Lower lobe of right lung (tissue), 2 donors: ENCODE results near the gene TP53AIP1. TPM values are rescaled to one million over a fixed set of nuclear protein-coding genes. Genes with fewer than 3 reads are reported as not detected.

Source experiments
- ATAC-seq, 2 donors: fragments of 200-7000 bp; cut with Tn5 transposase; one replicate each; pipeline ENCODE4 v1.9.1; 2020 to 2022; ENCODE audit warnings: mild to moderate bottlenecking in 2 of 2, moderate library complexity in 2 of 2
- DNase-seq: peaks from one replicate; pipeline ENCODE4 v3.0.0-alpha.2; 2020
- H3K27ac ChIP-seq: fragments of 200-600 bp; one replicate; pipeline ENCODE4 v1.8.0; 2022
- H3K27me3 ChIP-seq: fragments of 200-600 bp; one replicate; pipeline ENCODE4 v1.8.0; 2022; ENCODE audit warnings: low read depth
- H3K36me3 ChIP-seq: fragments of 200-600 bp; one replicate; pipeline ENCODE4 v1.8.0; 2022; ENCODE audit warnings: mild to moderate bottlenecking
- H3K4me1 ChIP-seq: fragments of 200-600 bp; one replicate; pipeline ENCODE4 v1.8.0; 2022
- H3K4me3 ChIP-seq: fragments of 200-600 bp; one replicate; pipeline ENCODE4 v1.8.0; 2022; ENCODE audit warnings: mild to moderate bottlenecking
- H3K9me3 ChIP-seq: fragments of 200-600 bp; one replicate; pipeline ENCODE4 v1.8.0; 2022
- intact Hi-C: fragments of 100-400 bp; cut with DNase I; formaldehyde crosslinking; loops from one replicate; pipeline ENCODE4 v1.11.0; 2022
- total RNA-seq: library from RNA; stranded (reverse); fragmentation: NEBNext Ultra II Directional; extraction: Animal tissue kit (Norgen Biotek cat#: 25700); gene quantifications from one replicate; pipeline ENCODE4 v1.2.1, GENCODE V29; 2021
- TF ChIP-seq, protein P1 (sequence below): fragments of 200-600 bp; IDR thresholded peaks from one replicate; pipeline ENCODE4 v1.8.0; 2022; ENCODE audit warnings: antibody characterized with exemption, mild to moderate bottlenecking
- donor health status: DM: no; HTN: yes; CAD: no; lungs with severe emphysema.

Gene TP53AIP1
- total RNA-seq, 1 donor from 2014 or later = not detected

DNA sequence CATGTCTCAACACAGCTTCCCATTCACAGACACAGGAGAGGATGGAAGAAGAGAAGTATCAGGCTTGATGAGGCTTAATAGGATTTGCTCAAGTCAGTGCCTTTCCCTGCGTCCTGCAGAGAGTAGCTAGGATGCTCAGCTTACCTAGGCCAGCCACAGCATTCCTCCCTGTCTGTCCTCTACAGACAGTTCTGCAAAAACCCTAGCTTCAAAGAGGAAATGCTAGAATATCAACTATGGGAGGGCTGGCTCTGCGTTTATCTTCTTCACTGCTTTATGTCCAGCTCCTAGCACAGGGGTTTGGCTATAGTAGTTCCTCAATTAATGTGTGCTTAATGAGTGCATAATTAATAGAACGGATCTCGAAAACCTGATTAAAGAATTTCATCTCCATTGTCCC lies 35.1 kb downstream of the TP53AIP1 start:
- Histone ChIP-seq H3K4me1 (peaks cover 56% of the 10 kb centered on the region), H3K4me3 (no peak overlapping the region), H3K27me3 (no peaks in the 10 kb centered on the region), H3K27ac (no peak overlapping the region), H3K36me3 (no peaks in the 10 kb centered on the region), H3K9me3 (no peaks in the 10 kb centered on the region)
- intact Hi-C loops = no loop called here
- no peak for DNase-seq
- no peak for ATAC-seq
- TF ChIP-seq, protein P1, sequence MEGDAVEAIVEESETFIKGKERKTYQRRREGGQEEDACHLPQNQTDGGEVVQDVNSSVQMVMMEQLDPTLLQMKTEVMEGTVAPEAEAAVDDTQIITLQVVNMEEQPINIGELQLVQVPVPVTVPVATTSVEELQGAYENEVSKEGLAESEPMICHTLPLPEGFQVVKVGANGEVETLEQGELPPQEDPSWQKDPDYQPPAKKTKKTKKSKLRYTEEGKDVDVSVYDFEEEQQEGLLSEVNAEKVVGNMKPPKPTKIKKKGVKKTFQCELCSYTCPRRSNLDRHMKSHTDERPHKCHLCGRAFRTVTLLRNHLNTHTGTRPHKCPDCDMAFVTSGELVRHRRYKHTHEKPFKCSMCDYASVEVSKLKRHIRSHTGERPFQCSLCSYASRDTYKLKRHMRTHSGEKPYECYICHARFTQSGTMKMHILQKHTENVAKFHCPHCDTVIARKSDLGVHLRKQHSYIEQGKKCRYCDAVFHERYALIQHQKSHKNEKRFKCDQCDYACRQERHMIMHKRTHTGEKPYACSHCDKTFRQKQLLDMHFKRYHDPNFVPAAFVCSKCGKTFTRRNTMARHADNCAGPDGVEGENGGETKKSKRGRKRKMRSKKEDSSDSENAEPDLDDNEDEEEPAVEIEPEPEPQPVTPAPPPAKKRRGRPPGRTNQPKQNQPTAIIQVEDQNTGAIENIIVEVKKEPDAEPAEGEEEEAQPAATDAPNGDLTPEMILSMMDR = no peak

- peak overlapping the region; percentile 65 for H3K4me3 ChIP-seq
- TF ChIP-seq, protein P1 = no peak
- peak; percentile 6 to 22 for ATAC-seq
- peak overlapping the region; percentile 78 for H3K27ac ChIP-seq
- no peaks in the 10 kb centered on the region for H3K36me3 ChIP-seq
- no peaks in the 10 kb centered on the region for H3K9me3 ChIP-seq
- no peaks in the 10 kb centered on the region for H3K27me3 ChIP-seq
- no peak for DNase-seq
- peaks cover 56% of the 10 kb centered on the region for H3K4me1 ChIP-seq
- intact Hi-C loops = no loop called here
Observed at GRCh38 chr11:128906185-128907050, 36.3 kb downstream of the TP53AIP1 start.

GRCh38 chr11:128905345-128906184 lies 37.1 kb downstream of the TP53AIP1 start:
- peak overlapping the region; percentile 78 for H3K27ac ChIP-seq
- peaks cover 59% of the 10 kb centered on the region for H3K4me1 ChIP-seq

GRCh38 chr11:128904656-128905344 lies 37.9 kb downstream of the TP53AIP1 start:
- ATAC-seq = peak; percentile 52 to 69
- peaks cover 62% of the 10 kb centered on the region for H3K4me1 ChIP-seq

More at GRCh38 chr11:128905345-128906184, 37.1 kb downstream of the TP53AIP1 start:
- TF ChIP-seq, protein P1 = peak; percentile 56
- H3K9me3 ChIP-seq = no peaks in the 10 kb centered on the region
- H3K27me3 ChIP-seq = no peaks in the 10 kb centered on the region
- H3K36me3 ChIP-seq = no peaks in the 10 kb centered on the region
- intact Hi-C loops = no loop called here
- DNase-seq = peak; percentile 73
- H3K4me3 ChIP-seq = peak overlapping the region; percentile 65
- ATAC-seq = peak; percentile 81 to 83

More at GRCh38 chr11:128904656-128905344, 37.9 kb downstream of the TP53AIP1 start:
- intact Hi-C loops = no loop called here
- no peaks in the 10 kb centered on the region for H3K9me3 ChIP-seq
- peak; percentile 65 for DNase-seq
- H3K4me3 ChIP-seq = peak overlapping the region; percentile 65
- TF ChIP-seq, protein P1 = no peak
- H3K27me3 ChIP-seq = no peaks in the 10 kb centered on the region
- no peaks in the 10 kb centered on the region for H3K36me3 ChIP-seq
- peak overlapping the region; percentile 78 for H3K27ac ChIP-seq
